HCT116 (cell line): ENCODE data around the gene MEGF6. TPM values are rescaled to one million over a fixed set of nuclear protein-coding genes. Genes with fewer than 3 reads are reported as not detected.

Experiments used
- ATAC-seq: fragments of 200-7000 bp; cut with Tn5 transposase; 2 replicates; pipeline ENCODE4 v1.9.1; 2020; ENCODE audit warnings: mild to moderate bottlenecking, moderate library complexity
- BruUV-seq: library from RNA; stranded (reverse); fragments of 400-500 nt; replicated peaks from 2 replicates; lab custom pipeline; 2021; lab: Mats Ljungman, UMichigan
- CTCF ChIA-PET: fragments of 300-600 bp; sonication (Branson Sonifier 250); formaldehyde crosslinking; loops from one replicate; lab custom pipeline; 2021; ENCODE audit warnings: antibody characterized with exemption; lab: Charles Lee
- POLR2A ChIA-PET: fragments of 300-600, 350-600 bp; sonication (Branson Sonifier 250); formaldehyde crosslinking; loops from one replicate; lab custom pipeline; 2021; ENCODE audit warnings: antibody characterized with exemption; lab: Charles Lee
- RAD21 ChIA-PET, 2 experiments: fragments of 300-600 bp; sonication (Branson Sonifier 250); formaldehyde crosslinking; loops; one replicate each; lab custom pipeline; 2023; ENCODE audit warnings: low total read pairs in 2 of 2; ENCODE audit not compliant: uncharacterized antibody in 2 of 2, unreplicated experiment in 2 of 2, low non-redundant PET in 1 of 2; lab: Charles Lee
- DNase-seq: peaks from one replicate; pipeline ENCODE4 v3.0.0-alpha.2; 2010; ENCODE audit warnings: low read depth, low spot score
- H2AFZ ChIP-seq: fragments of 200-600 bp; shearing (Covaris generic), sonication (generic); 2 replicates; pipeline ENCODE4 v1.6.1; 2017; ENCODE audit warnings: low read depth, mixed run types, mixed read lengths, antibody characterized with exemption, low read length; ENCODE audit not compliant: poor library complexity, severe bottlenecking
- H3K27ac ChIP-seq: 2 replicates; pipeline ENCODE4 v1.5.1; 2012; ENCODE audit warnings: low read depth, low read length
- H3K27me3 ChIP-seq: fragments of 200-600 bp; sonication (generic); 2 replicates; pipeline ENCODE4 v1.6.1; 2016; ENCODE audit warnings: mixed run types, low read length, mixed read lengths; ENCODE audit not compliant: insufficient read depth
- H3K36me3 ChIP-seq, 2 experiments: fragments of 200-500 bp in 1 of 2; fragments of 200-600 bp in 1 of 2; sonication (Bioruptor generic) in 1 of 2; sonication (generic) in 1 of 2; 2 replicates each; pipeline versions ENCODE4 v1.5.1 to v1.6.1; 2014 to 2016; ENCODE audit warnings: low read length in 2 of 2, inconsistent platforms in 1 of 2, mixed read lengths in 1 of 2, mixed run types in 1 of 2; ENCODE audit not compliant: insufficient read depth in 2 of 2, control insufficient read depth in 1 of 2
- H3K4me1 ChIP-seq, 2 experiments: fragments of 200-600 bp in 1 of 2; sonication (generic) in 1 of 2; 2 replicates each; pipeline versions ENCODE4 v1.5.1 to v1.6.1; 2012 to 2017; ENCODE audit warnings: low read length in 2 of 2, inconsistent platforms in 1 of 2, mild to moderate bottlenecking in 1 of 2, mixed read lengths in 1 of 2, mixed run types in 1 of 2, moderate library complexity in 1 of 2; ENCODE audit not compliant: insufficient read depth in 2 of 2, control insufficient read depth in 1 of 2
- H3K4me2 ChIP-seq: fragments of 200-600 bp; sonication (generic); 2 replicates; pipeline ENCODE4 v1.6.1; 2017; ENCODE audit warnings: mixed run types, low read length, mixed read lengths
- H3K4me3 ChIP-seq, 2 experiments: fragments of 200-600 bp in 1 of 2; sonication (generic) in 1 of 2; replicated peaks in 1 of 2; 2 replicates each; pipeline ENCODE4 v1.5.1; 2011 to 2016; ENCODE audit warnings: low read length in 2 of 2, control low read depth in 1 of 2, low read depth in 1 of 2, mild to moderate bottlenecking in 1 of 2, mixed read lengths in 1 of 2, mixed run types in 1 of 2
- H3K79me2 ChIP-seq: fragments of 200-600 bp; sonication (generic); 2 replicates; pipeline ENCODE4 v1.6.1; 2017; ENCODE audit warnings: mild to moderate bottlenecking, mixed run types, low read length, moderate library complexity, mixed read lengths; ENCODE audit not compliant: insufficient read depth
- H3K9ac ChIP-seq: fragments of 200-600 bp; sonication (generic); 2 replicates; pipeline ENCODE4 v1.6.1; 2016; ENCODE audit warnings: low read length, mixed read lengths
- H3K9me2 ChIP-seq: fragments of 200-600 bp; sonication (generic), shearing (Covaris generic); 2 replicates; pipeline ENCODE4 v1.6.1; 2017; ENCODE audit warnings: mixed run types, mild to moderate bottlenecking, moderate library complexity; ENCODE audit not compliant: insufficient read depth
- H3K9me3 ChIP-seq, 2 experiments: fragments of 200-500 bp in 1 of 2; fragments of 200-600 bp in 1 of 2; sonication (Bioruptor generic) in 1 of 2; sonication (generic) in 1 of 2; 2 replicates each; pipeline ENCODE4 v1.6.1; 2014 to 2017; ENCODE audit warnings: low read length in 2 of 2, mixed read lengths in 2 of 2, inconsistent platforms in 1 of 2, low read depth in 1 of 2, mild to moderate bottlenecking in 1 of 2, mixed run types in 1 of 2, moderate library complexity in 1 of 2; ENCODE audit not compliant: control insufficient read depth in 1 of 2, insufficient read depth in 1 of 2
- H4K20me1 ChIP-seq: fragments of 200-600 bp; sonication (generic), shearing (Covaris generic); 2 replicates; pipeline ENCODE4 v1.6.1; 2017; ENCODE audit warnings: mixed run types, mild to moderate bottlenecking, moderate library complexity; ENCODE audit not compliant: insufficient read depth
- ATF3 ChIP-seq: IDR thresholded peaks from 2 replicates; pipeline ENCODE4 v1.6.1; 2012
- CBX3 ChIP-seq: IDR thresholded peaks from 2 replicates; pipeline ENCODE4 v1.6.1; 2012; ENCODE audit warnings: low read depth
- CEBPB ChIP-seq: IDR thresholded peaks from 2 replicates; pipeline ENCODE4 v1.6.1; 2012; ENCODE audit warnings: low read depth
- EGR1 ChIP-seq: IDR thresholded peaks from 2 replicates; pipeline ENCODE4 v1.6.1; 2012; ENCODE audit warnings: low read depth
- ELF1 ChIP-seq: IDR thresholded peaks from 2 replicates; pipeline ENCODE4 v1.6.1; 2012; ENCODE audit warnings: low read depth, borderline replicate concordance
- EZH2 ChIP-seq: fragments of 200-600 bp; sonication (generic); IDR thresholded peaks from 2 replicates; pipeline ENCODE4 v1.6.1; 2017; ENCODE audit warnings: antibody characterized with exemption, mixed run types
- EZH2phosphoT487 ChIP-seq: fragments of 200-600 bp; IDR thresholded peaks from 2 replicates; pipeline ENCODE4 v1.6.1; 2018; ENCODE audit warnings: antibody characterized with exemption, borderline replicate concordance
- FOSL1 ChIP-seq: IDR thresholded peaks from 2 replicates; pipeline ENCODE4 v1.6.1; 2012; ENCODE audit warnings: low read depth
- JUND ChIP-seq: IDR thresholded peaks from 2 replicates; pipeline ENCODE4 v1.6.1; 2012
- MAX ChIP-seq: IDR thresholded peaks from 2 replicates; pipeline ENCODE4 v1.6.1; 2012
- POLR2A ChIP-seq: IDR thresholded peaks from 2 replicates; pipeline ENCODE4 v1.7.0; 2011; ENCODE audit warnings: borderline replicate concordance; ENCODE audit not compliant: insufficient read depth, insufficient read length; ENCODE audit errors: extremely low read depth
- POLR2AphosphoS5 ChIP-seq: IDR thresholded peaks from 2 replicates; pipeline ENCODE4 v1.6.1; 2011; ENCODE audit warnings: mild to moderate bottlenecking, low read depth, low read length, moderate library complexity
- RAD21 ChIP-seq: IDR thresholded peaks from 2 replicates; pipeline ENCODE4 v1.6.1; 2012; ENCODE audit warnings: low read depth, mild to moderate bottlenecking
- REST ChIP-seq: IDR thresholded peaks from 2 replicates; pipeline ENCODE4 v1.6.1; 2012; ENCODE audit warnings: low read depth
- SIN3A ChIP-seq: IDR thresholded peaks from 2 replicates; pipeline ENCODE4 v1.6.1; 2012; ENCODE audit warnings: low read depth
- TCF7L2 ChIP-seq: IDR thresholded peaks from 2 replicates; pipeline ENCODE4 v1.7.0; 2011; ENCODE audit warnings: borderline replicate concordance, inconsistent platforms; ENCODE audit not compliant: insufficient read depth, insufficient read length; ENCODE audit errors: extremely low read depth
- YY1 ChIP-seq: IDR thresholded peaks from 2 replicates; pipeline ENCODE4 v1.6.1; 2011; ENCODE audit warnings: low read length, low read depth, moderate library complexity, mild to moderate bottlenecking; ENCODE audit not compliant: insufficient replicate concordance; ENCODE audit errors: extremely low read depth
- ZBTB33 ChIP-seq: IDR thresholded peaks from 2 replicates; pipeline ENCODE4 v1.6.1; 2011; ENCODE audit warnings: mild to moderate bottlenecking, low read length, moderate library complexity; ENCODE audit not compliant: insufficient replicate concordance; ENCODE audit errors: extremely low read depth
- ZFX ChIP-seq: fragments of 450-650 bp; IDR thresholded peaks from 2 replicates; pipeline ENCODE4 v1.6.1; 2017
- ZNF274 ChIP-seq: fragments of 200-500 bp; sonication (Bioruptor generic); IDR thresholded peaks from 2 replicates; pipeline ENCODE4 v1.6.1; 2014; ENCODE audit warnings: mild to moderate bottlenecking, low read depth, low read length, inconsistent platforms
- intact Hi-C: fragments of 100-400 bp; cut with micrococcal nuclease; formaldehyde crosslinking; loops from 2 replicates; pipeline ENCODE4 v1.10.0; 2022
- total RNA-seq: library from RNA; stranded (reverse); gene quantifications from one replicate; pipeline ENCODE4 v1.2.1, GENCODE V29; 2021; ENCODE audit not compliant: unreplicated experiment

MEGF6 gene
- total RNA-seq, 1 experiment from 2014 or later = 47.6 TPM

DNA sequence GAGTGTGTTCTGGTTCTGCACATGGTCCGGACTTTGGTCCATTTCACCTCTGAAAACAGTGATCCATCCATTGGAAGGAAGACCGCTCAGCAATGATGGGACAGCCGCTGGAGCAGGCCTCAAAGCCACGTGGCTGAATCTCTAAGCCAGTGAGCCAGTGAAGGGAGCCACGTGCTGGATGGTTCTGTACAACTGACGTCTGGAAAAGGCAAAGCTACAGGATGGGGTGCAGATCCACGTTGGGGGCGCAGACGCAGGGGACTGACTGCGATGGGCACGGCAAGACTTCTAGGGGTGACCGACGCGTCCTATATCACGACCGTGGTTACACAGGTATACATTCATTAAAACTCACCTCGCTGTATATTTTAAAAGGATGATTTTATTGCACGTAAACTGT is 167.0 kb downstream of the MEGF6 start:
- Histone ChIP-seq H3K4me1 (no peaks in the 10 kb centered on the region), H3K27ac (no peak overlapping the region), H3K36me3 (no peaks in the 10 kb centered on the region), H3K4me2 (no peak overlapping the region), H4K20me1 (no peaks in the 10 kb centered on the region), H3K79me2 (no peaks in the 10 kb centered on the region), H3K4me3 (no peak overlapping the region), H3K9me2 (no peaks in the 10 kb centered on the region), H2AFZ (no peak overlapping the region), H3K9ac (no peak overlapping the region), H3K9me3 (no peaks in the 10 kb centered on the region), H3K27me3 (peaks cover 5% of the 10 kb centered on the region; the same call in 1 of the 2 replicates)
- POLR2A ChIA-PET = no interaction called here
- intact Hi-C loops = no loop called here
- TF ChIP-seq ATF3 (no peak), TCF7L2 (no peak), JUND (no peak), SIN3A (no peak), EZH2 (no peak), EGR1 (no peak), ELF1 (no peak), CBX3 (no peak), ZNF274 (no peak), YY1 (no peak), RAD21 (no peak), CEBPB (no peak), FOSL1 (no peak), POLR2AphosphoS5 (no peak), POLR2A (no peak), ZFX (no peak), MAX (no peak), EZH2phosphoT487 (no peak), ZBTB33 (no peak), REST (no peak)
- no TSS peak for BruUV-seq
- no peak for ATAC-seq
- no peak for DNase-seq
- CTCF ChIA-PET = no interaction called here
- RAD21 ChIA-PET = no interaction called here
